Medulla oblongata (tissue), 1 donor: ENCODE measurements around the gene SRD5A2.

Source experiments
- DNase-seq: peaks from one replicate; pipeline ENCODE4 v3.0.0-alpha.2; 2015; ENCODE audit errors: extremely low spot score

SRD5A2 gene

GRCh38 chr2:31580321-31581117 is at the start of gene SRD5A2:
TSS of gene SRD5A2 (minus strand) at chr2:31580938. CDS start at chr2:31580900, 38 bp downstream.
- DNase-seq = no peak

GRCh38 chr2:31606509-31606908 is 25.8 kb upstream of the SRD5A2 start:
- DNase-seq = no peak

- no peak for DNase-seq
Observed at GRCh38 chr2:31598694-31599093, 18.0 kb upstream of the SRD5A2 start.

GRCh38 chr2:31586230-31586629 is 5.5 kb upstream of the SRD5A2 start:
- DNase-seq = no peak

GRCh38 chr2:31581124-31581795 is 522 bp upstream of the SRD5A2 start:
- DNase-seq = no peak

- DNase-seq = no peak
Observed at GRCh38 chr2:31579996-31580320, 780 bp downstream of the SRD5A2 start.

- no peak for DNase-seq
Observed at GRCh38 chr2:31578316-31578715, 2.4 kb downstream of the SRD5A2 start.

GRCh38 chr2:31577143-31577542 is 3.6 kb downstream of the SRD5A2 start:
- DNase-seq = no peak

- DNase-seq = no peak
Observed at GRCh38 chr2:31568585-31569201, 12.0 kb downstream of the SRD5A2 start.

GRCh38 chr2:31567679-31568078 is 13.1 kb downstream of the SRD5A2 start:
- DNase-seq = no peak

- no peak for DNase-seq
Observed at GRCh38 chr2:31563273-31563839, 17.4 kb downstream of the SRD5A2 start.

GRCh38 chr2:31561823-31562222 is 18.9 kb downstream of the SRD5A2 start:
- DNase-seq = no peak

- DNase-seq = no peak
Observed at GRCh38 chr2:31558401-31559295, 22.1 kb downstream of the SRD5A2 start.

- DNase-seq = no peak
Observed at GRCh38 chr2:31556940-31557339, 23.8 kb downstream of the SRD5A2 start.

GRCh38 chr2:31555967-31556706 is 24.6 kb downstream of the SRD5A2 start:
- no peak for DNase-seq

GRCh38 chr2:31553362-31553761 is 27.4 kb downstream of the SRD5A2 start:
- no peak for DNase-seq

- DNase-seq = no peak
Observed at GRCh38 chr2:31547485-31547884, 33.3 kb downstream of the SRD5A2 start.

GRCh38 chr2:31541853-31542252 is 38.9 kb downstream of the SRD5A2 start:
- DNase-seq = no peak

GRCh38 chr2:31539505-31539904 is 41.2 kb downstream of the SRD5A2 start:
- DNase-seq = no peak

GRCh38 chr2:31535768-31536167 is 45.0 kb downstream of the SRD5A2 start:
- no peak for DNase-seq

- no peak for DNase-seq
Observed at GRCh38 chr2:31534636-31535035, 46.1 kb downstream of the SRD5A2 start.
